Activated CD4-positive, alpha-beta T cell treated with anti-CD3 and anti-CD28 coated beads, Interleukin-2, amount 10 ng/mL, durations not matched to agents 7 days and 5 days (primary cell): ENCODE measurements around the gene TMEM176B. TPM values are rescaled to one million over a fixed set of nuclear protein-coding genes. Genes with fewer than 3 reads are reported as not detected.
"Not testable (repeated sequence)": the region's sequence is repeated elsewhere in the genome, so short reads cannot be mapped to it uniquely, and the experiment has no call there.

Experiments used
- CTCF ChIA-PET: fragments of 350-600 bp; sonication (Branson Sonifier 250); formaldehyde crosslinking; loops from one replicate; lab custom pipeline; 2021; ENCODE audit warnings: antibody characterized with exemption; lab: Charles Lee
- POLR2A ChIA-PET: fragments of 350-600 bp; sonication (Branson Sonifier 250); formaldehyde crosslinking; loops from one replicate; lab custom pipeline; 2021; ENCODE audit warnings: antibody characterized with exemption; lab: Charles Lee
- DNase-seq: peaks from one replicate; pipeline ENCODE4 v3.0.0-alpha.2; 2020
- H3K27ac Mint-ChIP-seq: one replicate; pipeline ENCODE4 v1.8.0; 2021; ENCODE audit warnings: mild to moderate bottlenecking, moderate library complexity, mixed read lengths
- H3K27me3 Mint-ChIP-seq: one replicate; pipeline ENCODE4 v1.8.0; 2021; ENCODE audit warnings: mixed read lengths
- H3K36me3 Mint-ChIP-seq: one replicate; pipeline ENCODE4 v1.8.0; 2021; ENCODE audit warnings: low read depth, mixed read lengths
- H3K4me1 Mint-ChIP-seq: one replicate; pipeline ENCODE4 v1.8.0; 2021; ENCODE audit warnings: mixed read lengths
- H3K4me3 Mint-ChIP-seq: one replicate; pipeline ENCODE4 v1.8.0; 2021; ENCODE audit warnings: mild to moderate bottlenecking, moderate library complexity, mixed read lengths
- H3K9me3 Mint-ChIP-seq: one replicate; pipeline ENCODE4 v1.8.0; 2021; ENCODE audit warnings: mixed read lengths
- total RNA-seq, 2 experiments: library from RNA; stranded (reverse); gene quantifications; one replicate each; pipeline ENCODE4 v1.2.3, GENCODE V29; 2021

TMEM176B gene
- total RNA-seq, 2 experiments from 2014 or later = not detected

- POLR2A ChIA-PET, H3K4me3 Mint-ChIP-seq: not testable (repeated sequence)
Observed at GRCh38 chr7:150807616-150808438, 7.7 kb upstream of the TMEM176B start.

GRCh38 chr7:150806863-150807262 is 6.7 kb upstream of the TMEM176B start:
- POLR2A ChIA-PET = no interaction called here

More at GRCh38 chr7:150807616-150808438, 7.7 kb upstream of the TMEM176B start:
- H3K27ac Mint-ChIP-seq, H3K4me1 Mint-ChIP-seq, DNase-seq, H3K9me3 Mint-ChIP-seq, CTCF ChIA-PET, H3K36me3 Mint-ChIP-seq: not testable (repeated sequence)
- peaks cover 49% of the 10 kb centered on the region for H3K27me3 Mint-ChIP-seq

GRCh38 chr7:150806454-150806853 is 6.3 kb upstream of the TMEM176B start:
- peaks cover 52% of the 10 kb centered on the region for H3K27me3 Mint-ChIP-seq
- H3K4me3 Mint-ChIP-seq = no peak overlapping the region
- H3K9me3 Mint-ChIP-seq = no peaks in the 10 kb centered on the region
- H3K27ac Mint-ChIP-seq = no peak overlapping the region
- H3K36me3 Mint-ChIP-seq = no peaks in the 10 kb centered on the region
- ChIA-PET POLR2A (no interaction called here), CTCF (no interaction called here)
- DNase-seq = no peak
- peaks cover 3% of the 10 kb centered on the region for H3K4me1 Mint-ChIP-seq

More at GRCh38 chr7:150806863-150807262, 6.7 kb upstream of the TMEM176B start:
- no peaks in the 10 kb centered on the region for H3K36me3 Mint-ChIP-seq
- no peaks in the 10 kb centered on the region for H3K9me3 Mint-ChIP-seq
- no peak overlapping the region for H3K27ac Mint-ChIP-seq
- peaks cover 53% of the 10 kb centered on the region for H3K27me3 Mint-ChIP-seq
- DNase-seq = no peak
- peaks cover 1% of the 10 kb centered on the region for H3K4me1 Mint-ChIP-seq
- no peak overlapping the region for H3K4me3 Mint-ChIP-seq
- CTCF ChIA-PET = no interaction called here

GRCh38 chr7:150805864-150806263 is 5.7 kb upstream of the TMEM176B start:
- H3K27ac Mint-ChIP-seq = no peak overlapping the region
- no peaks in the 10 kb centered on the region for H3K36me3 Mint-ChIP-seq
- ChIA-PET CTCF (interaction anchor here (0.6 kb wide), 1 partner anchor 299 kb away, joined by 3 read pairs; no protein-coding TSS in a partner anchor), POLR2A (no interaction called here)
- H3K27me3 Mint-ChIP-seq = peaks cover 55% of the 10 kb centered on the region
- H3K4me1 Mint-ChIP-seq = peaks cover 6% of the 10 kb centered on the region
- no peaks in the 10 kb centered on the region for H3K9me3 Mint-ChIP-seq
- no peak for DNase-seq
- H3K4me3 Mint-ChIP-seq = no peak overlapping the region

- peaks cover 49% of the 10 kb centered on the region for H3K27me3 Mint-ChIP-seq
- no peak for DNase-seq
- H3K27ac Mint-ChIP-seq = no peak overlapping the region
- peaks cover 6% of the 10 kb centered on the region for H3K4me1 Mint-ChIP-seq
- no peaks in the 10 kb centered on the region for H3K36me3 Mint-ChIP-seq
- ChIA-PET POLR2A (no interaction called here), CTCF (no interaction called here)
- H3K9me3 Mint-ChIP-seq = no peaks in the 10 kb centered on the region
- no peak overlapping the region for H3K4me3 Mint-ChIP-seq
Observed at GRCh38 chr7:150804802-150805201, 4.6 kb upstream of the TMEM176B start.

GRCh38 chr7:150803161-150803860 is 3.1 kb upstream of the TMEM176B start:
- Mint-ChIP-seq H3K4me1 (peaks cover 11% of the 10 kb centered on the region), H3K9me3 (no peaks in the 10 kb centered on the region), H3K36me3 (no peaks in the 10 kb centered on the region), H3K27me3 (peaks cover 50% of the 10 kb centered on the region), H3K27ac (no peak overlapping the region), H3K4me3 (no peak overlapping the region)
- DNase-seq = no peak
- CTCF ChIA-PET = no interaction called here
- POLR2A ChIA-PET = no interaction called here

- Mint-ChIP-seq H3K9me3 (no peaks in the 10 kb centered on the region), H3K36me3 (no peaks in the 10 kb centered on the region), H3K4me1 (peaks cover 11% of the 10 kb centered on the region), H3K27ac (no peak overlapping the region), H3K4me3 (no peak overlapping the region), H3K27me3 (peaks cover 54% of the 10 kb centered on the region)
- DNase-seq = no peak
- POLR2A ChIA-PET = no interaction called here
- CTCF ChIA-PET = no interaction called here
Observed at GRCh38 chr7:150801946-150802771, 2.0 kb upstream of the TMEM176B start.

- Mint-ChIP-seq H3K27ac (no peak overlapping the region), H3K27me3 (peaks cover 59% of the 10 kb centered on the region), H3K9me3 (no peaks in the 10 kb centered on the region), H3K4me1 (peaks cover 11% of the 10 kb centered on the region), H3K36me3 (no peaks in the 10 kb centered on the region), H3K4me3 (no peak overlapping the region)
- no peak for DNase-seq
- POLR2A ChIA-PET = no interaction called here
- CTCF ChIA-PET = no interaction called here
Observed at GRCh38 chr7:150801242-150801945, 1.2 kb upstream of the TMEM176B start.

GRCh38 chr7:150800581-150801241 is 547 bp upstream of the TMEM176B start, which contains the start of gene TMEM176A:
TSS of gene TMEM176A (plus strand) at chr7:150800769. CDS start at chr7:150801551, 782 bp downstream.
- no peak within 1 kb of the TSS for H3K27ac Mint-ChIP-seq
- DNase-seq = no peak
- peaks cover 66% of the 10 kb centered on the region for H3K27me3 Mint-ChIP-seq
- POLR2A ChIA-PET = no interaction called here
- no peaks in the 10 kb centered on the region for H3K36me3 Mint-ChIP-seq
- CTCF ChIA-PET = no interaction called here
- peak within 1 kb of the TSS; percentile 2 for H3K4me3 Mint-ChIP-seq
- no peaks in the 10 kb centered on the region for H3K9me3 Mint-ChIP-seq
- H3K4me1 Mint-ChIP-seq = peaks cover 11% of the 10 kb centered on the region

- no peaks in the 10 kb centered on the region for H3K9me3 Mint-ChIP-seq
- ChIA-PET CTCF (interaction anchor here (1.6 kb wide), 1 partner anchor 10 kb away, joined by 4 read pairs; no protein-coding TSS in a partner anchor), POLR2A (no interaction called here)
- H3K4me3 Mint-ChIP-seq = no peak overlapping the region
- peaks cover 11% of the 10 kb centered on the region for H3K4me1 Mint-ChIP-seq
- no peak overlapping the region for H3K27ac Mint-ChIP-seq
- no peak for DNase-seq
- H3K27me3 Mint-ChIP-seq = peaks cover 62% of the 10 kb centered on the region
- no peaks in the 10 kb centered on the region for H3K36me3 Mint-ChIP-seq
Observed at GRCh38 chr7:150799156-150799555, 1.0 kb downstream of the TMEM176B start.

- no peak overlapping the region for H3K27ac Mint-ChIP-seq
- H3K27me3 Mint-ChIP-seq = peaks cover 57% of the 10 kb centered on the region
- H3K9me3 Mint-ChIP-seq = no peaks in the 10 kb centered on the region
- H3K4me3 Mint-ChIP-seq = no peak overlapping the region
- POLR2A ChIA-PET = no interaction called here
- DNase-seq = no peak
- H3K36me3 Mint-ChIP-seq = no peaks in the 10 kb centered on the region
- CTCF ChIA-PET = no interaction called here
- H3K4me1 Mint-ChIP-seq = peaks cover 11% of the 10 kb centered on the region
Observed at GRCh38 chr7:150797661-150798060, 2.5 kb downstream of the TMEM176B start.
